ENCODE measurements around the gene DAP.

DAP gene

DNA sequence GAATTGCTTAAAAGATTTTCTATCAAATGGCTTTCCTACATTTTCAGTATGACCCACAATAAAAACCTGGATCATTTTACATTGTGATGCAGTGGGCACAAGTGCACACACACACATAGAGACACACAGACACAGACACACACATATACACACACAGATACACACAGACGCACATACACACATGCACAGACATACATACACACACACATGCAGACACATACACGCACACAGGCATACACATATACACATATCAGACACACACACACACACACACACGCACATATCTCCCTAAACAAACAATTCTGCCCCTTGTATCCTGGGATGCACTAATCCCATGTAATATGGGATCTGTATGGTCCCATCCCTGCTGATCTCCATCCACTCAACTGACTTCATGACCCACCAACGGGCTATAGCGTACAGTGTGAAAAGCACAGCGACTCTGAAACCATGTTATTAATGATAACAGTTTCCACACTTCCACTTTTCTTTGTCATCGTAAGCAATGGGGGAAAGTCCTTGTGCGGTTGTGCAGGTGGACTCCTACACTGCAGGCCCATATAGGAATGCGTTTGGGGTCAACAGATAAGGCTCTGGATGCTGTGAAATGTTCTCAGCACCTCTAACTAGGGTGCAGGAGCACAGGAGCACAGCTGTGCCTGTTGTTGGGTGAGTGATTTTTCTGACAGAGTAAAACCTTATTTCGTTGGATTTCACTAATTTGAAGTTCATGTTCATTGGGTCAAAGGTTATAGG is 52.7 kb downstream of the DAP start:
- Histone ChIP-seq H3K4me2 (ENCODE audit: insufficient read depth, low read length) (no peak overlapping the region), H3K36me3 (ENCODE audit: insufficient read depth, low read length) (peaks cover 37% of the 10 kb centered on the region), H3K9ac (ENCODE audit: low read depth, low read length) (no peak overlapping the region), H2AFZ (ENCODE audit: low read depth, low read length) (no peak overlapping the region), H4K20me1 (ENCODE audit: insufficient read depth, low read length) (peaks cover 47% of the 10 kb centered on the region), H3K9me3 (ENCODE audit: insufficient read depth, low read length, severe bottlenecking) (no peaks in the 10 kb centered on the region), H3K79me2 (ENCODE audit: insufficient read depth, low read length) (peaks cover 34% of the 10 kb centered on the region), H3K4me1 (ENCODE audit: insufficient read depth, low read length) (no peaks in the 10 kb centered on the region), H3K27me3 (ENCODE audit: insufficient read depth, low read length, poor library complexity) (no peaks in the 10 kb centered on the region), H3K27ac (ENCODE audit: low read length) (no peak overlapping the region), H3K4me3 (ENCODE audit: low read depth in 1 of 2, low read length in 2 of 2) (no peak overlapping the region)
- ATAC-seq (ENCODE audit: insufficient read depth, low read depth) = no peak
- no peak for TF ChIP-seq EZH2 (IDR thresholded peaks at IDR 0.05; ENCODE audit: borderline replicate concordance, low read depth, low read length, severe bottlenecking)
- TF ChIP-seq, protein P1, sequence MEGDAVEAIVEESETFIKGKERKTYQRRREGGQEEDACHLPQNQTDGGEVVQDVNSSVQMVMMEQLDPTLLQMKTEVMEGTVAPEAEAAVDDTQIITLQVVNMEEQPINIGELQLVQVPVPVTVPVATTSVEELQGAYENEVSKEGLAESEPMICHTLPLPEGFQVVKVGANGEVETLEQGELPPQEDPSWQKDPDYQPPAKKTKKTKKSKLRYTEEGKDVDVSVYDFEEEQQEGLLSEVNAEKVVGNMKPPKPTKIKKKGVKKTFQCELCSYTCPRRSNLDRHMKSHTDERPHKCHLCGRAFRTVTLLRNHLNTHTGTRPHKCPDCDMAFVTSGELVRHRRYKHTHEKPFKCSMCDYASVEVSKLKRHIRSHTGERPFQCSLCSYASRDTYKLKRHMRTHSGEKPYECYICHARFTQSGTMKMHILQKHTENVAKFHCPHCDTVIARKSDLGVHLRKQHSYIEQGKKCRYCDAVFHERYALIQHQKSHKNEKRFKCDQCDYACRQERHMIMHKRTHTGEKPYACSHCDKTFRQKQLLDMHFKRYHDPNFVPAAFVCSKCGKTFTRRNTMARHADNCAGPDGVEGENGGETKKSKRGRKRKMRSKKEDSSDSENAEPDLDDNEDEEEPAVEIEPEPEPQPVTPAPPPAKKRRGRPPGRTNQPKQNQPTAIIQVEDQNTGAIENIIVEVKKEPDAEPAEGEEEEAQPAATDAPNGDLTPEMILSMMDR (IDR thresholded peaks at IDR 0.05; ENCODE audit: borderline replicate concordance, extremely low read depth, low read length, poor library complexity, severe bottlenecking) = no peak
- DNase-seq = no peak

DNA sequence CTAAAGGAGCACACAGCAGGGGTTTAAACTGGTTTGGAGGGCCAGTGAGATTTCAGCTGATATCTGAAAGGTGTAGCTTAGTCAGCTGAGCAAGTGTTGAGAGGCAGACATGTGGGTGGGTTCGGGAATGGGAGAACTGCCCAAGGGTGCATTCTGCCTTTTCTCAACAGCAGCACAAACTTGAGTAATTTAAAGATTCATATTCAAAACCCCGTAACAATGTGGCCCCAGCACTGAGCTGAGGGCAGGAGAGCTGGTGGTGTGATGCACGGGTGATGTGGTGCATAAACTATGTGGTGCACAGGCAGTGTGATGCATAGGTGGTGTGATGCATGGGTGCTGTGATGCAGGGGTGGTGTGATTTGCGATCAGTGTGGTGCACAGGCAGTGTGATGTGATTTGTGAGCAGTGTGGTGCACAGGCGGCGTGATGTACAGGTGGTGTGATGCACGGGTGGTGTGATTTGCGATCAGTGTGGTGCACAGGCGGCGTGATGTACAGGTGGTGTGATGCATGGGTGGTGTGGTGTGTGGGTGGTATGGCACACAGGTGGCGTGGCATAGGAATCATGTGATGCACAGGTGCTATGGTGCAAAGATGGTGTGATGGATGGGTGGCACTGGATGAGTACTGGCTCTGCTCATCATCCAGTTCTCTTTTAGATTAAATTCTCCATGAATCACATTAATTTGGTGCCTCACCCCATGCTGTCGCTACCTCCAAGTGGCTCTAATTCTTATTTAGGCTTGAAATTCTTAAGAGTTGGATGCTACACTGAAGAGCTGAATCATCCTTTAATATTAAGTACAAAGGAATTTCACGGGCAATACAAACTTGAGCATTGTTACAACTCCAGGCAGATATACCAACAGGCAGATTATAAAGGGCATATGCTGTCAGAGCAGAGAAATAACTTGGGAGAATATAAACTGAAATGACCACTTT is 53.6 kb downstream of the DAP start:
- ATAC-seq (ENCODE audit: insufficient read depth, low read depth) = no peak
- no peak for TF ChIP-seq EZH2 (IDR thresholded peaks at IDR 0.05; ENCODE audit: borderline replicate concordance, low read depth, low read length, severe bottlenecking)
- TF ChIP-seq, protein P1 (IDR thresholded peaks at IDR 0.05; ENCODE audit: borderline replicate concordance, extremely low read depth, low read length, poor library complexity, severe bottlenecking) = no peak
- no peak for DNase-seq
- no peaks in the 10 kb centered on the region for H3K27me3 ChIP-seq (ENCODE audit: insufficient read depth, low read length, poor library complexity)
- peaks cover 25% of the 10 kb centered on the region for H3K79me2 ChIP-seq (ENCODE audit: insufficient read depth, low read length)
- H3K36me3 ChIP-seq (ENCODE audit: insufficient read depth, low read length) = peaks cover 37% of the 10 kb centered on the region; the same call in 1 of the 2 replicates
- no peaks in the 10 kb centered on the region for H3K9me3 ChIP-seq (ENCODE audit: insufficient read depth, low read length, severe bottlenecking)
- no peak overlapping the region for H2AFZ ChIP-seq (ENCODE audit: low read depth, low read length)
- no peak overlapping the region for H3K9ac ChIP-seq (ENCODE audit: low read depth, low read length)
- no peak overlapping the region for H3K4me2 ChIP-seq (ENCODE audit: insufficient read depth, low read length)
- H3K4me1 ChIP-seq (ENCODE audit: insufficient read depth, low read length) = no peaks in the 10 kb centered on the region
- peaks cover 50% of the 10 kb centered on the region for H4K20me1 ChIP-seq (ENCODE audit: insufficient read depth, low read length)
- no peak overlapping the region for H3K4me3 ChIP-seq (ENCODE audit: low read depth in 1 of 2, low read length in 2 of 2)
- H3K27ac ChIP-seq (ENCODE audit: low read length) = no peak overlapping the region

DNA sequence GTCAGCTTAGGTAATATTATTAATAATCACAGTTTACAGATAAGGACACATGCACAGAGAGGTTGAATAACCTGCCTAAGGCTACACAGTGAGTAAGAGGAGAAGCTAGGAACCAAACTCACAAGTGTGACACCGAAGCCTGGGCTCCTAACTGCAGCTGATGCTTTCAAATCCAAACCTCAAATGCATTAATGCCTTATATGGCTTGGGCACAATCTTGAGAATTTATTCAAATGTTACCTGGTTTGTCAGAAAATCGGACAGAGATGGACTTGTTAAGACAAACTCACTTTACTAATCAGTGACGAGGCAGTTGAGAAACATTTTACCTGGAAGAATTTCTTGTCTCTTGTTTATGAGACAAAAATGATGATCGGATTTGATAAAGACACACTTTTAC is 54.7 kb downstream of the DAP start:
- TF ChIP-seq, protein P1 (IDR thresholded peaks at IDR 0.05; ENCODE audit: borderline replicate concordance, extremely low read depth, low read length, poor library complexity, severe bottlenecking) = no peak
- TF ChIP-seq EZH2 (IDR thresholded peaks at IDR 0.05; ENCODE audit: borderline replicate concordance, low read depth, low read length, severe bottlenecking) = no peak
- Histone ChIP-seq H3K9me3 (ENCODE audit: insufficient read depth, low read length, severe bottlenecking) (no peaks in the 10 kb centered on the region), H3K79me2 (ENCODE audit: insufficient read depth, low read length) (peaks cover 25% of the 10 kb centered on the region; the same call in 1 of the 2 replicates), H3K36me3 (ENCODE audit: insufficient read depth, low read length) (peaks cover 40% of the 10 kb centered on the region; the same call in 1 of the 2 replicates), H3K4me3 (ENCODE audit: low read depth in 1 of 2, low read length in 2 of 2) (no peak overlapping the region), H3K27ac (ENCODE audit: low read length) (no peak overlapping the region), H3K27me3 (ENCODE audit: insufficient read depth, low read length, poor library complexity) (no peaks in the 10 kb centered on the region), H2AFZ (ENCODE audit: low read depth, low read length) (no peak overlapping the region), H3K4me2 (ENCODE audit: insufficient read depth, low read length) (no peak overlapping the region), H3K9ac (ENCODE audit: low read depth, low read length) (no peak overlapping the region), H4K20me1 (ENCODE audit: insufficient read depth, low read length) (peaks cover 57% of the 10 kb centered on the region), H3K4me1 (ENCODE audit: insufficient read depth, low read length) (no peaks in the 10 kb centered on the region)
- DNase-seq (no peak), ATAC-seq (ENCODE audit: insufficient read depth, low read depth) (no peak)
